Measurements from ENCODE around the gene TFE3.

Gene TFE3

DNA sequence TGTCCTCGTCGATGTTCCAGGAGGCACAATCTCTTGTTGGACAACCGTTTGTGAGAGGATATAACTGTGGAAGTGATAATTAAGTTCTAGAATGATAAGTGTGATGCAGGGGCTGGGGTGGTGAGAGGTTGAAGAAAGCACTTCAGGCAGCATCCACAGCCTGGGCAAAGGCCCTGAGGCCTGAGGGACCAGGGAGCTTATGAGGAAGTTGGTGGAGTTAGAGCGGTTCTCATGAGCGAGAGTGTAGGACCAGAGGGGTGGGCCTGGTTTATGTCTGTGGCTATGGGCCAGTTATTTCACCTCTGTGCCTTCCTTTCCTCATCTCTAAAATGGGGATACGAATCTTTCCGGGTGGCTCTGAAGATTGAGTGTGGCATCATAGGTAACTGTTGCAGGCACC is 18.3 kb upstream of the TFE3 start:
- no peak for DNase-seq (ENCODE audit: low read depth in 2 of 2)

DNA sequence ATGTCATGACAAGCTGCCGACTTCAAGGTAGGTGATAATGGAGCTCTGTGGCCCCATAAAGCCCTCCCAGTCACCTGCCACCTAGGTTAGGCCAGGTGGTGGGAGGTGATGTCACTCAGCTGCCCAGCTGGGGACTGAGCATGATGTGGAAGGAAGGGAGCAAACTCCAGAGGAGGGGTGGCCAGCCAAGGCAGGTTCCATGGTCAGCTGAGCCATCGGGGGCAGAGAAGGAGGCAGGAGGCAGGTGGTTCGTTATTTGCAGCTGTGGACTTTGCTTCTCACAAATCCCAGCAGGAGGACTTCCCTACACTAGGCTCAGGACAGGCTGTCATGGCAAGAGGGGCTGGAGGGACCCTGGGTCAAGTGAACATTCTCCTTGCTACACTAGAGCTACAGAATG is 17.8 kb upstream of the TFE3 start:
- no peak for DNase-seq (ENCODE audit: low read depth in 2 of 2)

DNA sequence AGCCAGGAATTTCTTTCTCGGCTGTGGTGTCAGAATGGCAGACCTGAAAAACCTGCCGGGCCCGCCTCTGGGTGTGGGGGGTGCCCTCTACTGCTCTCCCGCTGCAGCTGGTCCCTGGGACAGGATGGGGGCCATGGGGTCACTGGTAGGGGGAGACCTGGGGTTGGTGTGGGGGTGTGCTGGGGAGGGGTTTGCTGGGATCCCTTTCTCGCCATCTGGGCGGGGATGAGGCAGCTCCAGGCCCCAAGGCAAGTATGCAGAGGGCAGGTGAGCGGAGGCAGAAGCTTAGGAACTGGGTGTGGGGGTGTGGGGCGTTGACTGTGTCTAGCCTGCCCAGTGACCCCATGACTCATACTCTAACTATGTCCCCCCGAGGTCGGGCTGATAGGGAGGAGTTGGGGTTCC is 16.5 kb upstream of the TFE3 start:
- no peak for DNase-seq (ENCODE audit: low read depth in 2 of 2)

DNA sequence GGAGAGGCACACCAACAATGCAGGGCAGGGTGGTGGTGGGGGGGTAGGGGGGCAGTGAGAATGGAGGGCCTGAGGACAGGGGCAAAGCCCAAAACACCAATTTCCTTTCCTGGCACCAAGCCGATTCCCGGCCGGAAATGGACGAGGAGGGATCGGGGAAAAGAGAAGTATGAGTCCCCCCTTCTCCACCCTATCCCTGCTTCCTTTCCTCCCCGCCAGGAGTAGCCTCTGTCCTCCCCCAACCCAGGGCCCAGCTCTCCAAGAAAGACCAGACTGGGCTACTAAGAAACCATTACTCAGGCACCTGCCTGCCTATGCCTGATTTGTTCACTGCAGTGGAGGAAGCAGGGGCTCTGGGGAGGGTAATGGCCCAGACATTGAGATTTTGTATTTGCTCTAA is 16.0 kb upstream of the TFE3 start:
- no peak for DNase-seq (ENCODE audit: low read depth in 2 of 2)

DNA sequence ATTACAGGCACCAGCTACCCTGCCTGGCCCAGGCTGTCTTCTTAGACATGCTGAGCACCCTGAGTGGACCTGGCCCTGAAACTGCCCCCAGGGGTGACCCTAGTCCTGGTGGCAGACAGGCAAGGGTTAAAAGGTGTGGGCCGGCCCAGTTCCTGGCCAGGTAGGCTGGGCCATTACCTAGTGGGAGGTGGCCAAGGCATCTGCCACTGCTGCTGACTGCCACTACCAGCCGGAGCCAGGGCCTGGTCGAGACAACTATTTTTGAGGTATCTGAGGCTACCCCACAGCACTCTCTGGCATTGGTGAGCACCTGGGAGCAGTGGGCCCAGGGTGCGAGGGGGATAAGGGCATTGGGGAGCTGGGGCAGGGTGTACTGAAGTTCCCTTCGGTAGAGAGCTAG is 15.6 kb upstream of the TFE3 start, which contains the start of gene CCDC120:
Gene CCDC120, plus strand, starts transcription at position 206 of the 400 bp plus-strand sequence. CDS start 3,043 bp downstream, outside the sequence.
- no peak for DNase-seq (ENCODE audit: low read depth in 2 of 2)

DNA sequence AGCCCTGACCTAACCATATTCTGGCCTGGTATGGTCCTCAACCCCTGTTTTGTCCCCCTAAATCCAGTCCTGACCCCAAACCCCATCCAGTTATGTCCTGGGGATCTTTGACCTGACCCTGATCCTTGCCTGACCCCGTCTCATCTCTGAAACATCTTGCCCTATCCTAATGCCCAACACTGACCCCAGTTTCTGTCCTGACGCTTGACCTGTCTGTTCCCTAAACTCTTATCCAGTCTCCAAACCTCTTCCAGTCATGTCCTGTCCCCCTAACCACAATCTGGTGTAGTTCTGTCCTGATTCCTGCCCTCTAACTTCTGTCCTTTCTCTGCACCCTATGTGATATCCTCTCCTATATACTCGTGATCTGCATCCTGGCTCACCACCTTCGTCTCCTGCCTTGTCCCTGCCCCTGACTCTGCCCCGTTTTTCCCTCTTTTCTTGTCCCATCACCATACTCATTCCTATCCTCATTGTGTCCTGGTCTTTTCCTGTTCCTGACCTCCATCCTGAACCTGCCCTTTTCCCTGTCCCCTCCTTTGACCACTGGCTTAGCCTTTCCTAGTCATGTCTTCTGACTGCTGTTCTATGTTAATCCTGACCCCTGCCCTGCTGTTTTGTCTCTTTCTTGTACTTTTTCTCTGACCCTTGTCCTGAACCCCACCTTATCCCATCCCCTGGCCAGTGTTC is 11.1 kb upstream of the TFE3 start:
- DNase-seq (ENCODE audit: low read depth in 2 of 2): no peak

DNA sequence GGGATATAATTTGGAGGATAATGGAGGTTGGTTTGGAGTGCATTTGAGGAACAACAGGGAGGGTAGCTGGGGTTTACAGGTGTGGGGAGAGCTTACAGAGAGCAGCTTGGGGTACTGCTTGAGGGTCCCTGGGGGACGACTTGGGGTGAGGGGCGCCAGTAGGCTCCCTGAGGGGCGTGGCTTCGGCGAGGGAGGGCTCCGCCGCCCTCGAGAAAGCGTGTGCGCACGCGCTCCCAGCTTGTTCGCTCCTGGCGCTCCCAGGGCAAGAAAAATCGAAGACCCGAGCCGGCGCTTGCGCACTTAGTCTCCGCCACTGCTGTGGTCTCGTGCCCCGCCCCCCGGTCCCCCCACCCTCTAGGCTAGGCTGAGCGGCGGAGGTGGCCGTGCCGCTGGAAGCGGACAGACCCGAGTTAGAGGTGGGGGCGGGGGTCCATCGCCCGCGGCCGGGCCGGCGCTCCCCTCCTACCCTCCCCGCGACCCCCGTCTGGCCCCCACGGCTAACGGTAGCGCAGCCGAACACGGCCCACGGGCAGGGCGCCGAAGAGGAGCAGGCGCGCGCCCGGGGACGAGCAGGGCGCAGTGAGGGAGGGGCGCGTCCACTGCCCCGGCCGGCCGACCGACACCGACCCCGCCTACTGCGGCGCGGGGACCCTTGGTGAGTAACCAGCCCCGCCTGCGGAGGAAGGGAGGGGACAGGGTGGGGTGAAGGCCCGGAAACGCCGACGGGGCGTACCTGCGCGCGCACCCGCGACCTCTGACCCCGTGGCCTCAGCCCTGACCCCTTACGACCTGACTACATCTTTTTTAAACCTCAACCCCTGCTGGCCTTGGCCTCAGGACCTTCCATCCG is 10.3 kb upstream of the TFE3 start:
- peak in 1 of 2 donors; percentile 45 for DNase-seq (ENCODE audit: low read depth in 2 of 2)

DNA sequence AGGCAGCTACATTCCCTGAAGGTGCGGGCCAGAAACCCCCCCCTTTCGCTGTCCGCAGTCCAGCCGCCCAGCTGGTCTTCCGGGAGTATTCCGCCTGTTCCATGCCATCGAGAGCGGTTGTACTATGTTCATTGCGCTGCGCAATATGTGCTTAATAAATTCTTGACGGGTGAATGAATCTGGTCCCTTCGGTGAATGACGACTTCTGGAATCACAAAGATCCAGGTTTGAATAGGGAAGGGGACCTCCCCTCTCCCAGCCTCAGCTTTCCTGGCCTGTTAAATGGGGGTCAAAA is 777 bp upstream of the TFE3 start:
- no peak for DNase-seq (ENCODE audit: low read depth in 2 of 2)

DNA sequence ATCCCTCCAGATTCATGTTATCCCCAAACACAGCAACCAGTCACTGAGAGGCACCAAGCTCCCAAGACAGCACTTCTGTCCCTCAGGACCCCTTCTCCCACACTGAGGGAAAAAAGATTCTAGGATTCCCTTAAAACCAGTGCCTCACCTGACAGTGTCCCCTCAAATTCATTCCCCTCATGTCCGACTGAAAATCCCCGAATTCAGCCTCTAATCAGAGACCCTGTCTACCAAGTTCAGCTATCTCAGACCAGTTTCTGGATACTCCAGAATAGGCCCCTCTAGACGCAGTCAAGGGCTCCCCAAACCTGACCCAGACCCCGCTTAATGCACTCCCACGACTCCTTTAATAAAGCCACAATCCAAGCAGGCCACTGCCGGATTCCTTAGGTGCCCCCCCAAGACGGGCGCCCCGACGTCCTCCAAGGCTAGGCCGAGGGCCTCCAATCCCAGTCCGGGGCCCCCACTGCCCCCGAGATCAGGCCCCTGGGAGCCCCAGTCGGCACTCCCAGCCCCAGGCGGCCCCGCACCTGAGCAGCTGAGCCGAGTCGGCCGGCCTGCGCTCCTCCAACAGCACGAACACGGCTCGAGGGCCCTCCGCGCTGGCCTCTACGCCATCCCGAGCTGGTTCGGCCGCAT is 457 bp downstream of the TFE3 start:
- no peak for DNase-seq (ENCODE audit: low read depth in 2 of 2)

DNA sequence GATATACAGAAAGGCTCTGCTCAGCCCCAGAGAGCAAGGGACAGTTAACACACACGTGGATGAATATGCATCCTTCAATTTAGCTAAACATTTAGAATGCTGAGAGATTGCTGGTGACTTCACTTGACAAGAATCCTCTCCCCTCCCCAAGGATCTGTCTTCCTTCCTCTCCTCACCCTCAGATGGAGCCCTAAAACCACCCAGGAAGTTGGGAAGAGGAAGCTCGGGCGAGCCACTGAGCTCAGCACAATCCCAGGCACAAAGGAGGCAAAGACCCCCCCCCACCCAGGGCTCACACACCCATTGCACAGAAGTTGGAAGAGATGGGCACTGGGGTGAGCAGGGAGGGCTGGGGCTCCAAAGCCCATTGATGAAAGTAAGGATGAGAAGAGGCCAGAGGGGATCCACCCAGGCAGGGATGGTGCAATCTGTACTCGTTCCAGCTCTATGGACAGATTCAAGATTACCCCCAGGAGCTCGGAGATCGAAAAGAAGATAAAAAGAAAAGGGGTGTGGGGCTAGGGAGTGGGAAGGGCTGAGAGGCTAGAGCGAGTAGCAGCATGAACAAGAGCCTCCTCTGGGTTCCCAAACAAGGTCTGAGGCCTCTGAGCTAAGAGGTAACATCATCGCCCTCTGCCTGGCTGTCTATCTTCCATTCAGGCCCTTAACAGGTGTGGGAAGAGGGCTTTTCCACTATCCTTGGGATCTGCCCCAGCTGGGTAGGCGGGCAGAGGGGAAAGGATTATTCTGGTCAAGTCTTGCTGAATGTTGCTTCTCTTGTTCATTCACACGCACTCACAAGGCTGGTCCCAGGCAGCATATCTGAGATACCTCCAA is 1.2 kb downstream of the TFE3 start:
- DNase-seq (ENCODE audit: low read depth in 2 of 2): no peak

DNA sequence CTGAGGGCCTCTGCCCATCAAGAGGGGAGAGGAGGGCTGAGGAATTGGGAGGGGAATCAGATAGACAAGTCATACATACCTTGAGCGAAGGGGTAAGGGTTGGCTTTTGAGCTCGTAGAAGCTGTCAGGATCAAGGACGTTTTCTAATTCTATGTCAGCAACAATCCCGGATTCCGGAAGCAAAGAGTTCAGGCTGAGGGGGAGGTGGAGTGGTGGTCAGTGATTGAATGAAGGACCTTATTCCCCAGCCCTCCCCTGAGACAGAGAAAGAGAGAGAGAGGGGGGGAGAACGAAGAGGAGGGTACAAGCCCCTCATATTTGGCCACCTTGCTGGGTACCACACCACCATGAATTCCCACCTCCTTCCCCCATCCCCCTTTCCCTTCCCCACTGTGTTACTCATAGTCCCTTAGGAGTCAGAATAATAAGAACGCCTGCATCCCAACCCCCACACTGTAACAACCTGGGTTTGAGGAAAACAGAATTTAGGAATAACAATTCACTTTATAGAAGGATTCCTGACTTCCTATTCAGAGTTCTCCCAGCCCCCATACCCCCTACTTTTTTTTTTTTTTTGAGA is 2.7 kb downstream of the TFE3 start:
- DNase-seq (ENCODE audit: low read depth in 2 of 2): no peak

DNA sequence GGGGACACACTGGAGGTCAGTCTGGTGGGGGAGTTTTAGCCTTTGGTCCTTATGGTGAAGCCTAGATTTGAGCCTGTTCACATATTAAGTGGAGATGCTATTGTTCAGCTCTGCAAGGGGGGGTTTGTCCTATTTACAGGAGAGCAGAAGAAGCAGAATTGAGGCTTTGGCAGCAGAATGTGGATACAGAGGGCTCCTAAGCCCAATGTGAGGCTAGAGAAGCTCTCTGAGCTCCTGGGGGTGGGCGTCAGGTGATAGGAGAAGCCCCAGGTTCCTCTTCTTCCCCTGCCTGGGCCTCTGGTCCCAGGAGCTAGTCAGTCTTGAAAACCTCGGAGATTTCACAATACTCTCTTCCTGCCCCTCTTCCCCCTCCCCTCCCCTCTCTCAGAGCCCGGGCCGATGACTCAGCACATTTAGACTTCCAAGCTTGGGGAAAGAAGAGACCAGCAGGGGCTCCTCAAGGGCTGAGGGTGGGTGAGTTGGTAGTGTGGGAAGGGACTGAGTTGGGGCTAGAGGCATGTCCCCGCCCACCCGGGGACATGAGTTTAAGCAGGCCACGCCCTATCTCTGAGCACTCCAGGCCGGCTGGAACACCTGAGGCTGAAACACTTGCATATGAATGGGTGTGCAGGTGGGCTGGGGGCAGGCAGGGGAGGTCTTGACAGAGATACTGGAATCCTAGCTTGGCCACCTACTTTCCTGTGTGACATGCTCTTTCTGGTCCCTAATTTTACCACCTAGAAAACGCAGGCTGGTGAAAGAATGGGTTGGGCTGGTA is 3.4 kb downstream of the TFE3 start:
- DNase-seq (ENCODE audit: low read depth in 2 of 2): peak; percentile 18 to 26

DNA sequence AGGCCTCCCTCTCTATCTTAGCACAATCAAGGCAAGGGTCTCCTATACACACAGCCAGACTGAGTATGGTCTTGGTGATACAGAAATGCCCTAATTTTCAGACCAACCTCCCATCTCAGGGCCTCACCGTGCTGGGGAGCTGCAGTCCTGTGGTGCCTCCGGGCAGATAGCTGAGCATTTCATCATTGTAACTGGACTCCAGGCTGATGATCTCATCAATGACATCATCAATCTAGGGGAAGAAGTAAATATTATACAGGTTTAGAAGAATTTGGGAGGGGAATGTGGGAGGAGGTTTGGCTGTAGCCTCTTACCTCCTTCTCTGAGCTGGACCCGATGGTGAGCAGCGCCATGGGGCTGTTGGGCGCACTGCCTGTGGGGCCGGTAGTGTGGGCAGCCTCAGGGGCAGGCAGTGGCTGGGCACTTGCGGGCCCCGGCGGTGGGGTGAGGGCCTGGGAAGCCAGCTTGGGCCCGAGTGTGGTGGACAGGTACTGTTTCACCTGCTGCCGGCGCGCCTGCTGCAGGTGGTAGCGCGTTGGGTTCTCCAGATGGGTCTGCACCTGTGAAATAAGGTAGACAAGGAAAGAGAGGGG is 5.2 kb downstream of the TFE3 start:
- no peak for DNase-seq (ENCODE audit: low read depth in 2 of 2)

DNA sequence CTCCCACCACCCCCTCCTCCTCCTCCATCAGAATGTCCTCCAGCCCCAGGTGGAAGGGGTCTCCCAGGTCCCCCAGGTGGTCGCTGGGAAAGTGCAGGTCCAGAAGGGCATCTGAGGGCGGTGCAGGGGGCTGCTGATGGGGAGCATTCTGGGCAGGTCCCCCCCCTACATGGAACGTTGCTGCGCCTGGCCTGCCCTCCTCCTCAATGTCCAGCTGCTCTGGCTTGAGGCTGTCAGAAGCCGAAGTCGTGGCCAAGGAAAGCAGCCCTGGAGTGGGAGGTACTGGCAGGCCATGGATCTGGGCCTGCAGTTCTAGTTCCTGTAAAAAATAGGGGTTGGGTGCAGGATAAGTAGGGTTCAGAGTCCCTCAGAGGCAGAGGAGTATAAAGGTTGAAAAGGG is 12.9 kb downstream of the TFE3 start:
- DNase-seq (ENCODE audit: low read depth in 2 of 2): no peak

DNA sequence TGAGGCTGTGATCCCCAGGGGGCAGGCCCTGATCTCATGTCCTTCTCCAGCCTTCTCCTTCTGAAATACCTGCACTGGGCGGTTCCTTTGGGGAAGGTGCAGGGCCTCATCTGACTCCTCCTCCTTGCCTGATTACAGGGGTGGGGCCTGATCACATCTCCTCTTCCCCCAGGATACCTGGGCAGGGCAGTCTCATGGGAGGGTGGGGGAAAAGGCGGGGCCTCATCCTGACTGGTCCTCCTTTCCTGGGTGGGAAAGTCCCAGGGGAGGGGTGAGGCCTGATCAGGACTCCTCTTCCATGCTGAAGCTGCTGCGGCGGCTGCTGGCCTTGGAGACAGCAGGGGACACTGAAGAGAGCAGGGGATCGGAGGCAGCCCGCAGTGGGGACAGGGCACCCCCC is 13.3 kb downstream of the TFE3 start:
- no peak for DNase-seq (ENCODE audit: low read depth in 2 of 2)

DNA sequence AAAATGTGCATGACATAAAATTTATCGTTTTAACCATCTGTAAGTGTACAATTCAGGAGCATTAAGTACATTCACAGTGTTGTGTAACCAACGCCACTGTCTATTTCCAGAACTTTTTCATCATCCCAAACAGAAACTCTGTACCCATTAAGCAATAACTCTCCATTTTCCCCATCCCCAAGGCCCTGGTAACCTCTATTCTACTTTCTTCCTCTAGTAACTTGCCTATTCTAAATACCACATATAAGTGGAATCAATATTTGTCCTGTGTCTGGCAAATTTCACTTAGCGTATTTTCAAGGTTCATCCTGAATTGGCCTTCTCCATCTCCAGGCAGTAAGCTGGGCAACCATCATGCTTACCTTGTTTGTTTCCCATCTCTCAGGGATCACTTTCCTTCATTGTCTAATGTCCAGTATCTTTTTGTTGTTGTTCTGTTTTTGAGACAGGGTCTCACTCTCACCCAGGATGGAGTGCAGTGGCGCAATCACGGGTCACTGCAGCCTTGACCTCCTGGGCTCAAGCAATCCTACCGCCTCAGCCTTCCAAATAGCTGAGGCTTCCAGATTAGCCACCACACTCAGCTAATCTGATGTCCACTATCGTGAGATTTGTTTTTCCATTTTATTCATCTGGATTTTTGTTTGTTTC is 23.4 kb downstream of the TFE3 start:
- no peak for DNase-seq (ENCODE audit: low read depth in 2 of 2)

DNA sequence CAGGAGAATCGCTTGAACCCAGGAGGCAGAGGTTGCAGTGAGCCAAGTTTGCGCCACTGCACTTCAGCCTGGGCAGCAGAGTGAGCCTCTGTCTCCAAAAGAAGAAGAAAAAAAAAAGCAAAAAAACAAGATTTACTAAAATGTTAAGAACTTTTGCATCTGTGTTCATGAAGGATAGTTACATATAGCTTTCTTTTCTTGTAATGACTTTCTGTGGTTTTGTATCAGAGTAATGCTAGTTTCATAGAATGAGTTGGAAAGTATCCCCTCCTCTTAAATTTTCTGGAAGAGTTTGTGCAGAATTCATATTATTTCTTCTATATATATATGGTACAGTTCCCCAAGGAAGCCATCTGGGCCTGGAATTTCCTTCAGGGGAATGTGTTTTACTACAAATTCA is 24.1 kb downstream of the TFE3 start:
- no peak for DNase-seq (ENCODE audit: low read depth in 2 of 2)

DNA sequence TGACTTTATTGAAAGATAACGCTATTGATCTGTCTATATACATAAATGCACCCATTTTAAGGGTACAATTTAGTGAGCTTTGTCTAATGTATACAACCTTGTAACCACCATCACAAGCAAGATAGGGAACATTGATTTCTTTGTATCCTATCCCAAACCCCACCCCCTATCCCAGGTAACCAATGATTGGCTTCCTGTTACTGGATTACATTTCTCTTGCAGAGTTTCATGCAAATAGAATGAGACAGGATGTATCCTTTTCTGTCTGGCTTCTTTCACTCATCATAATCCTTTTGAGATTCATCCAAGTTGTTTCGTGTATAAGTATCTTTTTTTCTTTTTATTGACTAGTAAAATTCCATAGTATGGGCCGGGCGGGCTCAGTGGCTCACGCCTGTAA is 39.5 kb downstream of the TFE3 start:
- no peak for DNase-seq (ENCODE audit: low read depth in 2 of 2)

DNA sequence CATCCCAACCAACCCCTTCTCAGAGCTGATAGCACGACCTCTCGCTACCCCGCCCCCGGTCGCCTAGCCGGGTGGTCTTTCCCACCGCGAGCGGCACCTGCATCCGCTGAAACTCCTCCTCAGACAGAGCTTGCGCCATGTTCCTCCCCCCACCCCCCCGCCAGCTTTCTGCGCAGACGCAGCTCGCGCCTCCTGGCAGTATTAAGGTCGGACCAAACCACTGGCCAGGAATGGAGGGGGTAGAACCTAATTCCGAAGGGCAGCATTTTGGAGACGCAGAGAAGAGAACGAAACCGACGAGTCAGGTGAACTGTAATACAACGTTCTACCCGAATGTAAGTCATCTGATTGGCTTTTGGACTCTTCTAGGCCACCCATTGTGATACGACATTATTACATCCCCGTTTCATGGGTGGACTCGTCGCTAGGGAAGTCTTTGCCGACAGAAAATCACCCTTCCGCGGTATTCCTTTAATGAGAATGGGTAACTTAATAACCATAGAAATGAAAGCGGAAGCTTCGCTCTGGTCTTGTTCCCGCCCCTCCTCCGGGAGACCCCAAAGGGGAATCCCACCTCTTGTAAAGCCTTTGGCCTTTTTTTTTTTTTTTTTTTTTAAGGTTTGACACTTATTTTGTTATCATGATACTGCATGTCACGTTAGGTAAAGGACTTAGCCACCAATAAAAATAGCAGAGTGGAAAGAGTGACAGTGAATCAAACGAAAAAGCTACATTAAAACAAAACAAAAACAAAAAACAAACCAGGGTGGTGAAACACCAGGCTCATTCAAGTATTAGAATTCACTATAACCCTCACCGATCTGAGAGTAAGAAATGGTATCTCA is 40.8 kb downstream of the TFE3 start, which contains the start of gene GRIPAP1:
Gene GRIPAP1, minus strand, starts transcription at position 174 of the 845 bp plus-strand sequence. Its CDS starts 35 bp downstream, at position 139.
- DNase-seq (ENCODE audit: low read depth in 2 of 2): peak; percentile 48 to 54
